CD8-positive, alpha-beta memory T cell (primary cell): Measurements from ENCODE around the gene IFITM10. TPM values are rescaled to one million over a fixed set of nuclear protein-coding genes. Genes with fewer than 3 reads are reported as not detected.
A peak's percentile ranks its signal among the peaks of the same experiment; 100 is the strongest.

Experiments used
- CTCF ChIA-PET: fragments of 350-600 bp; sonication (Branson Sonifier 250); formaldehyde crosslinking; loops from one replicate; lab custom pipeline; 2021; ENCODE audit warnings: antibody characterized with exemption; lab: Charles Lee
- POLR2A ChIA-PET: fragments of 350-600 bp; sonication (Branson Sonifier 250); formaldehyde crosslinking; loops from one replicate; lab custom pipeline; 2021; ENCODE audit warnings: antibody characterized with exemption; lab: Charles Lee
- DNase-seq, 5 donors: peaks; one replicate each; pipeline versions ENCODE4 v3.0.0 to v3.0.0-alpha.2; 2020 to 2022; ENCODE audit warnings: mixed read lengths in 1 of 5
- H3K27ac ChIP-seq: one replicate; pipeline ENCODE4 v1.7.0; 2013; ENCODE audit warnings: low read depth, mild to moderate bottlenecking, low read length, moderate library complexity
- H3K27me3 ChIP-seq: 2 replicates; pipeline ENCODE4 v1.7.0; 2013; ENCODE audit warnings: low read length, mild to moderate bottlenecking; ENCODE audit not compliant: insufficient read depth, poor library complexity, severe bottlenecking
- H3K36me3 ChIP-seq: 2 replicates; pipeline ENCODE4 v1.7.0; 2013; ENCODE audit warnings: mild to moderate bottlenecking, low read length, moderate library complexity; ENCODE audit not compliant: insufficient read depth
- H3K4me1 ChIP-seq: 2 replicates; pipeline ENCODE4 v1.7.0; 2013; ENCODE audit warnings: mild to moderate bottlenecking, low read length, moderate library complexity; ENCODE audit not compliant: insufficient read depth
- H3K4me3 ChIP-seq: 2 replicates; pipeline ENCODE4 v1.7.0; 2013; ENCODE audit warnings: mild to moderate bottlenecking, low read length
- H3K9me3 ChIP-seq: 2 replicates; pipeline ENCODE4 v1.7.0; 2013; ENCODE audit warnings: mild to moderate bottlenecking, low read length
- H3K27ac Mint-ChIP-seq, 8 donors: one replicate each; pipeline ENCODE4 v1.8.0; 2020 to 2021; ENCODE audit warnings: mixed read lengths in 8 of 8, mild to moderate bottlenecking in 6 of 8, inconsistent platforms in 3 of 8, moderate library complexity in 3 of 8
- H3K27me3 Mint-ChIP-seq, 2 donors: one replicate each; pipeline ENCODE4 v1.8.0; 2020 to 2021; ENCODE audit warnings: mixed read lengths in 2 of 2, mild to moderate bottlenecking in 1 of 2, moderate library complexity in 1 of 2
- H3K36me3 Mint-ChIP-seq, 3 donors: one replicate each; pipeline ENCODE4 v1.8.0; 2020 to 2021; ENCODE audit warnings: mixed read lengths in 3 of 3, inconsistent platforms in 1 of 3, mild to moderate bottlenecking in 1 of 3
- H3K4me1 Mint-ChIP-seq, 3 donors: one replicate each; pipeline ENCODE4 v1.8.0; 2020 to 2021; ENCODE audit warnings: mixed read lengths in 3 of 3, inconsistent platforms in 1 of 3, mild to moderate bottlenecking in 1 of 3
- H3K4me3 Mint-ChIP-seq, 7 donors: one replicate each; pipeline ENCODE4 v1.8.0; 2020 to 2021; ENCODE audit warnings: mixed read lengths in 7 of 7, mild to moderate bottlenecking in 6 of 7, moderate library complexity in 4 of 7, inconsistent platforms in 2 of 7
- H3K9me3 Mint-ChIP-seq, 5 donors: one replicate each; pipeline ENCODE4 v1.8.0; 2020 to 2022; ENCODE audit warnings: mixed read lengths in 5 of 5, mild to moderate bottlenecking in 3 of 5, moderate library complexity in 2 of 5, inconsistent platforms in 1 of 5
- polyA plus RNA-seq: library from polyadenylated mRNA; unstranded; fragments of 300-500 nt; fragmentation: Illumina TruSeq; gene quantifications from one replicate; pipeline ENCODE4 v1.2.3, GENCODE V29; 2021
- total RNA-seq, 2 experiments: library from RNA; stranded (reverse); gene quantifications; one replicate each; pipeline ENCODE4 v1.2.3, GENCODE V29; 2021

IFITM10 gene
- total and polyA plus RNA-seq, 3 experiments from 2014 or later: 0.10 to 0.95 (median 0.39) TPM

GRCh38 chr11:1745701-1746320 is 4.6 kb downstream of the IFITM10 start:
- ChIA-PET POLR2A (no interaction called here), CTCF (no interaction called here)
- Histone ChIP-seq H3K27me3 (peaks cover 6% of the 10 kb centered on the region), H3K4me1 (peaks cover 10% of the 10 kb centered on the region), H3K36me3 (no peaks in the 10 kb centered on the region), H3K27ac (no peak overlapping the region), H3K9me3 (no peaks in the 10 kb centered on the region), H3K4me3 (no peak overlapping the region)
- H3K36me3 Mint-ChIP-seq: no peaks in the 10 kb centered on the region
- no peak for DNase-seq
- H3K9me3 Mint-ChIP-seq: no peaks in the 10 kb centered on the region
- peak overlapping the region in 4 of 8 donors; percentile 6 to 62 (median 34) for H3K27ac Mint-ChIP-seq
- H3K27me3 Mint-ChIP-seq: peaks cover 10 to 12% of the 10 kb centered on the region in 2 donors
- peak overlapping the region in 2 of 7 donors; percentile 4 to 15 for H3K4me3 Mint-ChIP-seq
- peaks cover 18 to 25% (median 18%) of the 10 kb centered on the region in 3 donors for H3K4me1 Mint-ChIP-seq

- Histone ChIP-seq H3K4me3 (no peak overlapping the region), H3K27ac (no peak overlapping the region), H3K27me3 (peaks cover 3% of the 10 kb centered on the region), H3K9me3 (no peaks in the 10 kb centered on the region), H3K36me3 (no peaks in the 10 kb centered on the region), H3K4me1 (peaks cover 9% of the 10 kb centered on the region)
- CTCF ChIA-PET: no interaction called here
- no peak overlapping the region for H3K4me3 Mint-ChIP-seq
- H3K9me3 Mint-ChIP-seq: no peaks in the 10 kb centered on the region
- peak overlapping the region in 3 of 8 donors; percentile 29 to 62 (median 38) for H3K27ac Mint-ChIP-seq
- peaks cover 7% of the 10 kb centered on the region in 2 donors for H3K27me3 Mint-ChIP-seq
- POLR2A ChIA-PET: interaction anchor here (0.6 kb wide), 1 partner anchor 33 kb away, joined by 9 read pairs; no protein-coding TSS in a partner anchor
- peaks cover 12 to 18% (median 13%) of the 10 kb centered on the region in 3 donors for H3K4me1 Mint-ChIP-seq
- H3K36me3 Mint-ChIP-seq: no peaks in the 10 kb centered on the region
- DNase-seq: no peak
Measured at GRCh38 chr11:1744891-1745700, 5.3 kb downstream of the IFITM10 start.

- Mint-ChIP-seq H3K4me3 (no peak overlapping the region), H3K27me3 (peaks cover 0 to 5% of the 10 kb centered on the region in 2 donors), H3K27ac (no peak overlapping the region), H3K4me1 (peaks cover 4 to 11% (median 6%) of the 10 kb centered on the region in 3 donors), H3K36me3 (no peaks in the 10 kb centered on the region), H3K9me3 (no peaks in the 10 kb centered on the region)
- Histone ChIP-seq H3K4me3 (no peak overlapping the region), H3K36me3 (no peaks in the 10 kb centered on the region), H3K27ac (no peak overlapping the region), H3K9me3 (no peaks in the 10 kb centered on the region), H3K4me1 (peaks cover under 1% of the 10 kb centered on the region), H3K27me3 (no peaks in the 10 kb centered on the region)
- CTCF ChIA-PET: no interaction called here
- DNase-seq: no peak
- POLR2A ChIA-PET: no interaction called here
Measured at GRCh38 chr11:1744137-1744886, 6.1 kb downstream of the IFITM10 start.

- no peaks in the 10 kb centered on the region for H3K27me3 ChIP-seq
- ChIA-PET CTCF (no interaction called here), POLR2A (no interaction called here)
- Mint-ChIP-seq H3K9me3 (no peaks in the 10 kb centered on the region), H3K27me3 (peaks cover 0 to 6% of the 10 kb centered on the region in 2 donors), H3K36me3 (no peaks in the 10 kb centered on the region), H3K27ac (no peak overlapping the region), H3K4me3 (no peak overlapping the region), H3K4me1 (peaks cover 4 to 10% (median 6%) of the 10 kb centered on the region in 3 donors)
- no peak for DNase-seq
- no peaks in the 10 kb centered on the region for H3K9me3 ChIP-seq
- no peak overlapping the region for H3K27ac ChIP-seq
- H3K4me3 ChIP-seq: no peak overlapping the region
- H3K4me1 ChIP-seq: no peaks in the 10 kb centered on the region
- H3K36me3 ChIP-seq: no peaks in the 10 kb centered on the region
Measured at GRCh38 chr11:1743585-1744136, 6.7 kb downstream of the IFITM10 start.

DNA sequence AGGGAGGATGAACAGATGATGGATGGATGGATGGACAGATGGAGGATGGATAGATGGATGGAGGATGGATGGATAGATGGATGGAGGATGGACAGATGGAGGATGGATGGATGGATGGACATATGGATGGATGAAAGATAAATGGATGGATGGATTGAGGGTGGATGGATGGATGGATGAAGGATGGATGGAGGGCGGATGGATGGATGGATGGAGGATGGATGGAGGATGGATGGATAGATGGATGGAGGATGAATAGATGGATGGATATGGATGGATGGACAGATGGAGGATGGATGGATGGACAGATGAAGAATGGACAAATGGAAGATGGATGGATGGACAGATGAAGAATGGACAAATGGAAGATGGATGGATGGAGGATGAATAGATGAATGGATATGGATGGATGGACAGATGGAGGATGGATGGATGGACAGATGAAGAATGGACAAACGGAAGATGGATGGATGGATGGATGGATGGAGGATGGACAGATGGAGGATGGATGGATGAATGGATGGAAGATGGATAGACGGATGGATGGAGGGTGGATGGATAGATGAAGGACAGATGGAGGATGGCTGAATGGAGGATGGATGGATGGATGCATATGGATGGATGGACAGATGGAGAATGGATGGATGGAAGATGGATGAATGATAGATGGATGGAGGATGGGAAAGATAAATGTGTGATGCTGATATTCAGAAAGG is 7.4 kb downstream of the IFITM10 start:
- H3K4me3 Mint-ChIP-seq: no peak overlapping the region
- H3K4me1 ChIP-seq: no peaks in the 10 kb centered on the region
- H3K36me3 ChIP-seq: no peaks in the 10 kb centered on the region
- H3K4me3 ChIP-seq: no peak overlapping the region
- H3K9me3 Mint-ChIP-seq: peaks cover 0 to under 1% (median under 1%) of the 10 kb centered on the region in 5 donors
- no peaks in the 10 kb centered on the region for H3K27me3 ChIP-seq
- CTCF ChIA-PET: no interaction called here
- no peak for DNase-seq
- POLR2A ChIA-PET: no interaction called here
- no peak overlapping the region for H3K27ac ChIP-seq
- H3K27ac Mint-ChIP-seq: no peak overlapping the region
- H3K36me3 Mint-ChIP-seq: peaks cover 0 to under 1% (median 0%) of the 10 kb centered on the region in 3 donors
- peaks cover 4 to 7% of the 10 kb centered on the region in 2 donors for H3K27me3 Mint-ChIP-seq
- H3K4me1 Mint-ChIP-seq: peaks cover 4 to 5% (median 4%) of the 10 kb centered on the region in 3 donors
- H3K9me3 ChIP-seq: no peaks in the 10 kb centered on the region

GRCh38 chr11:1742371-1742770 is 8.0 kb downstream of the IFITM10 start:
- Mint-ChIP-seq H3K4me1 (peaks cover 4 to 5% (median 4%) of the 10 kb centered on the region in 3 donors), H3K27me3 (peaks cover 4 to 8% of the 10 kb centered on the region in 2 donors)
- POLR2A ChIA-PET: no interaction called here

DNA sequence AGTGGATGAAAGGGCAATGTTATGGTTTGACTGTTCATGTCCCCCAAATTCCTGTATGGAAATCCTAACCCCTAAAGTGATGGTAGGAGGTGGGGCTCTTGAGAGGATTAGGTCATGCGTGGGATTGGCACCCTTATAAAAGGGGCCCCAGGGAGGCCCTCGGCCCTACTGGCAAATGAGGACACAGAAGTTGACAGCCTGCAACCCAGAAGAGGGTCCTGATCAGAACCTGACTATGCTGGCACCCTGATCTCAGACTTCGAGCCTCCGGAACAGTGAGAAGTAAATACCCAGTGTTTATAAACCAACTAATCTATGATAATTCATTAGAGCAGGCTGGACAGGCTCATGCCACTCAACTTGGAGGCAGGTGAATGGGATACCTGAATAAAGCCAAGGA is 8.7 kb downstream of the IFITM10 start:
- H3K9me3 ChIP-seq: peaks cover 5% of the 10 kb centered on the region
- no peak overlapping the region for H3K4me3 ChIP-seq
- DNase-seq: no peak
- POLR2A ChIA-PET: no interaction called here
- H3K27me3 Mint-ChIP-seq: peaks cover 4 to 10% of the 10 kb centered on the region in 2 donors
- no peak overlapping the region for H3K27ac Mint-ChIP-seq
- H3K4me1 Mint-ChIP-seq: peaks cover 4 to 5% (median 4%) of the 10 kb centered on the region in 3 donors
- peaks cover 0 to 10% (median 0%) of the 10 kb centered on the region in 3 donors for H3K36me3 Mint-ChIP-seq
- peaks cover 0 to 11% (median 9%) of the 10 kb centered on the region in 5 donors for H3K9me3 Mint-ChIP-seq
- CTCF ChIA-PET: no interaction called here
- no peaks in the 10 kb centered on the region for H3K4me1 ChIP-seq
- H3K27me3 ChIP-seq: no peaks in the 10 kb centered on the region
- H3K4me3 Mint-ChIP-seq: no peak overlapping the region
- H3K27ac ChIP-seq: no peak overlapping the region
- no peaks in the 10 kb centered on the region for H3K36me3 ChIP-seq

More at GRCh38 chr11:1742371-1742770, 8.0 kb downstream of the IFITM10 start:
- peaks cover 2% of the 10 kb centered on the region for H3K9me3 ChIP-seq
- no peak overlapping the region for H3K4me3 Mint-ChIP-seq
- no peaks in the 10 kb centered on the region for H3K4me1 ChIP-seq
- H3K27ac Mint-ChIP-seq: no peak overlapping the region
- no peaks in the 10 kb centered on the region for H3K36me3 ChIP-seq
- CTCF ChIA-PET: no interaction called here
- DNase-seq: no peak
- H3K27me3 ChIP-seq: no peaks in the 10 kb centered on the region
- H3K36me3 Mint-ChIP-seq: peaks cover 0 to 7% (median 0%) of the 10 kb centered on the region in 3 donors
- no peak overlapping the region for H3K4me3 ChIP-seq
- H3K27ac ChIP-seq: no peak overlapping the region
- H3K9me3 Mint-ChIP-seq: peaks cover 0 to 6% (median 4%) of the 10 kb centered on the region in 5 donors
